Loucy (cell line): ENCODE data around the gene RHOG.

Experiments
- EZH2phosphoT487 ChIP-seq: fragments of 200-600 bp; IDR thresholded peaks from 2 replicates; pipeline ENCODE4 v1.6.1; 2018; ENCODE audit warnings: antibody characterized with exemption, mild to moderate bottlenecking, moderate library complexity, borderline replicate concordance
- TF ChIP-seq, protein P1 (sequence below): fragments of 200-600 bp; sonication (generic); conservative IDR thresholded peaks from 2 replicates; pipeline ENCODE4 v1.5.1; 2014; ENCODE audit warnings: mild to moderate bottlenecking, antibody characterized with exemption, low read length

GRCh38 chr11:3834349-3834663 is 6.5 kb downstream of the RHOG start:
- TF ChIP-seq EZH2phosphoT487, result no peak
- TF ChIP-seq, protein P1, sequence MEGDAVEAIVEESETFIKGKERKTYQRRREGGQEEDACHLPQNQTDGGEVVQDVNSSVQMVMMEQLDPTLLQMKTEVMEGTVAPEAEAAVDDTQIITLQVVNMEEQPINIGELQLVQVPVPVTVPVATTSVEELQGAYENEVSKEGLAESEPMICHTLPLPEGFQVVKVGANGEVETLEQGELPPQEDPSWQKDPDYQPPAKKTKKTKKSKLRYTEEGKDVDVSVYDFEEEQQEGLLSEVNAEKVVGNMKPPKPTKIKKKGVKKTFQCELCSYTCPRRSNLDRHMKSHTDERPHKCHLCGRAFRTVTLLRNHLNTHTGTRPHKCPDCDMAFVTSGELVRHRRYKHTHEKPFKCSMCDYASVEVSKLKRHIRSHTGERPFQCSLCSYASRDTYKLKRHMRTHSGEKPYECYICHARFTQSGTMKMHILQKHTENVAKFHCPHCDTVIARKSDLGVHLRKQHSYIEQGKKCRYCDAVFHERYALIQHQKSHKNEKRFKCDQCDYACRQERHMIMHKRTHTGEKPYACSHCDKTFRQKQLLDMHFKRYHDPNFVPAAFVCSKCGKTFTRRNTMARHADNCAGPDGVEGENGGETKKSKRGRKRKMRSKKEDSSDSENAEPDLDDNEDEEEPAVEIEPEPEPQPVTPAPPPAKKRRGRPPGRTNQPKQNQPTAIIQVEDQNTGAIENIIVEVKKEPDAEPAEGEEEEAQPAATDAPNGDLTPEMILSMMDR, result no peak
